WERI-Rb-1 (cell line): Measurements from ENCODE around the gene PSMB9.

Experiments used
- DNase-seq: peaks from one replicate; pipeline ENCODE4 v3.0.0-alpha.2; 2020
- H3K27ac ChIP-seq: fragments of 250-450 bp; sonication (Bioruptor Pico); 2 replicates; pipeline ENCODE4 v1.5.1; 2020; ENCODE audit warnings: mild to moderate bottlenecking, moderate library complexity
- H3K27me3 ChIP-seq: fragments of 250-450 bp; sonication (Bioruptor Pico); 2 replicates; pipeline ENCODE4 v1.5.1; 2021; ENCODE audit warnings: mild to moderate bottlenecking, low read depth, moderate library complexity; ENCODE audit not compliant: insufficient read depth, severe bottlenecking
- H3K36me3 ChIP-seq: fragments of 250-450 bp; sonication (Bioruptor Pico); 2 replicates; pipeline ENCODE4 v1.5.1; 2020; ENCODE audit warnings: mild to moderate bottlenecking, moderate library complexity
- H3K4me3 ChIP-seq: 2 replicates; pipeline ENCODE4 v1.5.1; 2011; ENCODE audit warnings: low read depth, mild to moderate bottlenecking, control low read depth, low read length
- H3K9me3 ChIP-seq: fragments of 250-450 bp; sonication (Bioruptor Pico); 2 replicates; pipeline ENCODE4 v1.5.1; 2021; ENCODE audit warnings: mild to moderate bottlenecking, moderate library complexity; ENCODE audit not compliant: severe bottlenecking
- TF ChIP-seq, protein P1 (sequence below): IDR thresholded peaks from 2 replicates; pipeline ENCODE4 v1.5.1; 2011; ENCODE audit warnings: low read depth, mild to moderate bottlenecking, control low read depth, inconsistent platforms, low read length

Gene PSMB9

GRCh38 chr6:32815996-32816395 lies 38.0 kb upstream of the PSMB9 start:
- no peaks in the 10 kb centered on the region for H3K9me3 ChIP-seq
- TF ChIP-seq, protein P1, sequence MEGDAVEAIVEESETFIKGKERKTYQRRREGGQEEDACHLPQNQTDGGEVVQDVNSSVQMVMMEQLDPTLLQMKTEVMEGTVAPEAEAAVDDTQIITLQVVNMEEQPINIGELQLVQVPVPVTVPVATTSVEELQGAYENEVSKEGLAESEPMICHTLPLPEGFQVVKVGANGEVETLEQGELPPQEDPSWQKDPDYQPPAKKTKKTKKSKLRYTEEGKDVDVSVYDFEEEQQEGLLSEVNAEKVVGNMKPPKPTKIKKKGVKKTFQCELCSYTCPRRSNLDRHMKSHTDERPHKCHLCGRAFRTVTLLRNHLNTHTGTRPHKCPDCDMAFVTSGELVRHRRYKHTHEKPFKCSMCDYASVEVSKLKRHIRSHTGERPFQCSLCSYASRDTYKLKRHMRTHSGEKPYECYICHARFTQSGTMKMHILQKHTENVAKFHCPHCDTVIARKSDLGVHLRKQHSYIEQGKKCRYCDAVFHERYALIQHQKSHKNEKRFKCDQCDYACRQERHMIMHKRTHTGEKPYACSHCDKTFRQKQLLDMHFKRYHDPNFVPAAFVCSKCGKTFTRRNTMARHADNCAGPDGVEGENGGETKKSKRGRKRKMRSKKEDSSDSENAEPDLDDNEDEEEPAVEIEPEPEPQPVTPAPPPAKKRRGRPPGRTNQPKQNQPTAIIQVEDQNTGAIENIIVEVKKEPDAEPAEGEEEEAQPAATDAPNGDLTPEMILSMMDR: no peak
- H3K4me3 ChIP-seq: no peak overlapping the region
- H3K27me3 ChIP-seq: no peaks in the 10 kb centered on the region
- no peaks in the 10 kb centered on the region for H3K36me3 ChIP-seq
- no peak overlapping the region for H3K27ac ChIP-seq
- no peak for DNase-seq

DNA sequence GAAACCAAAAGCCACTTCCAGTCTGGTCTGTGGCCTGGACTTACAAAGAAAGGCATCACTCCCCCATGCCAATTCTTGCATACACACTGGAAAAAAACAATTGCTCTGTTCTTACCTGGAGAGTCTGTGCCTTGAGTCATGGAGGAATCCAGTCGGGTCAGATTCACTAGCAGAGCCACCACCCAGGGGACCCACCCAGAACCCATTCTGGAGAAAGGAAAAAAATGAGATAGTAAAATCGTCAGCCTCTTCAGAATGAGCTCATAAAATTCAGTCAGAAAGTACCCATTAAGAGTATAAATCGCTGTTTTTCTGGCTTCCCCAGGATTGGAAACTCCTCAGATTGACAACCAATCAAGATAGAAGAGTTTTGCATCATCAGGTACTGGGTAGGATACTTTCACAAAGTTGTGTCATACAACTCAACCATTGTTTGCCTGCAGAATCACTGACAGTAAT lies 37.2 kb upstream of the PSMB9 start, which contains the start of gene HLA-DOB:
Gene HLA-DOB, minus strand, starts transcription at position 257 of the 459 bp plus-strand sequence. Its CDS starts 51 bp downstream, at position 206.
- Histone ChIP-seq H3K9me3 (no peaks in the 10 kb centered on the region), H3K27ac (no peak within 1 kb of the TSS), H3K27me3 (no peaks in the 10 kb centered on the region), H3K4me3 (no peak within 1 kb of the TSS), H3K36me3 (no peaks in the 10 kb centered on the region)
- no peak for DNase-seq
- TF ChIP-seq, protein P1: no peak

GRCh38 chr6:32818867-32819266 lies 35.1 kb upstream of the PSMB9 start:
- TF ChIP-seq, protein P1: no peak

GRCh38 chr6:32819729-32820128 lies 34.3 kb upstream of the PSMB9 start:
- H3K36me3 ChIP-seq: no peaks in the 10 kb centered on the region
- DNase-seq: no peak
- H3K27me3 ChIP-seq: no peaks in the 10 kb centered on the region
- no peak overlapping the region for H3K27ac ChIP-seq
- H3K9me3 ChIP-seq: no peaks in the 10 kb centered on the region
- no peak overlapping the region for H3K4me3 ChIP-seq
- TF ChIP-seq, protein P1: no peak

More at GRCh38 chr6:32818867-32819266, 35.1 kb upstream of the PSMB9 start:
- H3K27me3 ChIP-seq: no peaks in the 10 kb centered on the region
- no peak for DNase-seq
- H3K36me3 ChIP-seq: no peaks in the 10 kb centered on the region
- no peak overlapping the region for H3K27ac ChIP-seq
- no peaks in the 10 kb centered on the region for H3K9me3 ChIP-seq
- H3K4me3 ChIP-seq: no peak overlapping the region

GRCh38 chr6:32825966-32826365 lies 28.0 kb upstream of the PSMB9 start:
- TF ChIP-seq, protein P1: peak; percentile 68
- no peak for DNase-seq

DNA sequence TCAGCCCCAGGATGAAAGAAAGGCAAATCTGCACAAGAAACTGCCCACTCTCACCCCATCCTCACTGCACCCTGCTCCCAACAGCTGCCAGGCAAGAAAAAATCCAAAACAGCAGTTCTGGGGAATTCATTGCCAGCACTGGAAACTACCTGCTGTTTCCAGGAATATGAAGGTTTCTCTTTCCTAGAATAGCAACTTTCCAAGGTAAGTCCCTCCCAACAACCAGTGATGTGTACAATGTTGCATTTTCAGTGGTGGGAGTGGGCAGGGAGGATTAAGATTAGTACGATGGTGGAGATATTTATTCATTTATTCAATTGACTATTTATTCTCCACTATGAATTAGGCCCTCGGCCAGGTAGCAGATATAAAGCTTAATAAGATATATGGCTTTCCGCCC lies 27.0 kb upstream of the PSMB9 start:
- DNase-seq: no peak
- Histone ChIP-seq H3K27ac (no peak overlapping the region), H3K36me3 (no peaks in the 10 kb centered on the region), H3K27me3 (no peaks in the 10 kb centered on the region), H3K9me3 (no peaks in the 10 kb centered on the region), H3K4me3 (no peak overlapping the region)
- TF ChIP-seq, protein P1: no peak

More at GRCh38 chr6:32825966-32826365, 28.0 kb upstream of the PSMB9 start:
- H3K27me3 ChIP-seq: no peaks in the 10 kb centered on the region
- H3K27ac ChIP-seq: no peak overlapping the region
- H3K9me3 ChIP-seq: no peaks in the 10 kb centered on the region
- no peak overlapping the region for H3K4me3 ChIP-seq
- H3K36me3 ChIP-seq: no peaks in the 10 kb centered on the region
